RWPE2 (cell line): ENCODE results near the gene FBXO38.
"Not testable (repeated sequence)": the region's sequence is repeated elsewhere in the genome, so short reads cannot be mapped to it uniquely, and the experiment has no call there.

Source experiments
- ATAC-seq: fragments of 200-7000 bp; cut with Tn5 transposase; 3 replicates; pipeline ENCODE4 v1.9.1; 2021; ENCODE audit warnings: low read depth
- DNase-seq: peaks from one replicate; pipeline ENCODE4 v3.0.0-alpha.2; 2020; ENCODE audit warnings: low spot score
- H3K27ac ChIP-seq: fragments of 450-650 bp; 2 replicates; pipeline ENCODE4 v1.5.1; 2017; ENCODE audit warnings: mild to moderate bottlenecking; ENCODE audit not compliant: poor library complexity, severe bottlenecking
- H3K27me3 ChIP-seq: fragments of 250-450 bp; sonication (Bioruptor Pico); 2 replicates; pipeline ENCODE4 v1.5.1; 2021; ENCODE audit warnings: mild to moderate bottlenecking, moderate library complexity; ENCODE audit not compliant: insufficient read depth, poor library complexity, severe bottlenecking
- H3K36me3 ChIP-seq: fragments of 250-450 bp; sonication (Bioruptor Pico); 2 replicates; pipeline ENCODE4 v1.5.1; 2020; ENCODE audit warnings: low read depth, mild to moderate bottlenecking, moderate library complexity
- H3K4me1 ChIP-seq: fragments of 250-450 bp; sonication (Bioruptor Pico); 2 replicates; pipeline ENCODE4 v1.5.1; 2021; ENCODE audit warnings: mild to moderate bottlenecking, moderate library complexity; ENCODE audit not compliant: insufficient read depth, poor library complexity, severe bottlenecking
- H3K4me3 ChIP-seq: fragments of 250-450 bp; sonication (Bioruptor Pico); 2 replicates; pipeline ENCODE4 v1.5.1; 2021; ENCODE audit warnings: mild to moderate bottlenecking, moderate library complexity; ENCODE audit not compliant: severe bottlenecking
- H3K9me3 ChIP-seq: fragments of 250-450 bp; sonication (Bioruptor Pico); 2 replicates; pipeline ENCODE4 v1.5.1; 2021; ENCODE audit warnings: mild to moderate bottlenecking, moderate library complexity; ENCODE audit not compliant: severe bottlenecking
- TF ChIP-seq, protein P1 (sequence below): fragments of 450-650 bp; IDR thresholded peaks from one replicate; pipeline ENCODE4 v1.5.1; 2017; ENCODE audit warnings: mild to moderate bottlenecking, moderate library complexity; ENCODE audit not compliant: poor library complexity, severe bottlenecking

FBXO38 gene

GRCh38 chr5:148458036-148458888 is 74.5 kb downstream of the FBXO38 start:
- Histone ChIP-seq H3K4me1 (peaks cover 2% of the 10 kb centered on the region), H3K27ac (no peak overlapping the region), H3K4me3 (no peak overlapping the region), H3K9me3 (peaks cover 4% of the 10 kb centered on the region), H3K27me3 (peaks cover 18% of the 10 kb centered on the region), H3K36me3 (no peaks in the 10 kb centered on the region)
- ATAC-seq (no peak), DNase-seq (no peak)
- TF ChIP-seq, protein P1, sequence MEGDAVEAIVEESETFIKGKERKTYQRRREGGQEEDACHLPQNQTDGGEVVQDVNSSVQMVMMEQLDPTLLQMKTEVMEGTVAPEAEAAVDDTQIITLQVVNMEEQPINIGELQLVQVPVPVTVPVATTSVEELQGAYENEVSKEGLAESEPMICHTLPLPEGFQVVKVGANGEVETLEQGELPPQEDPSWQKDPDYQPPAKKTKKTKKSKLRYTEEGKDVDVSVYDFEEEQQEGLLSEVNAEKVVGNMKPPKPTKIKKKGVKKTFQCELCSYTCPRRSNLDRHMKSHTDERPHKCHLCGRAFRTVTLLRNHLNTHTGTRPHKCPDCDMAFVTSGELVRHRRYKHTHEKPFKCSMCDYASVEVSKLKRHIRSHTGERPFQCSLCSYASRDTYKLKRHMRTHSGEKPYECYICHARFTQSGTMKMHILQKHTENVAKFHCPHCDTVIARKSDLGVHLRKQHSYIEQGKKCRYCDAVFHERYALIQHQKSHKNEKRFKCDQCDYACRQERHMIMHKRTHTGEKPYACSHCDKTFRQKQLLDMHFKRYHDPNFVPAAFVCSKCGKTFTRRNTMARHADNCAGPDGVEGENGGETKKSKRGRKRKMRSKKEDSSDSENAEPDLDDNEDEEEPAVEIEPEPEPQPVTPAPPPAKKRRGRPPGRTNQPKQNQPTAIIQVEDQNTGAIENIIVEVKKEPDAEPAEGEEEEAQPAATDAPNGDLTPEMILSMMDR = no peak

DNA sequence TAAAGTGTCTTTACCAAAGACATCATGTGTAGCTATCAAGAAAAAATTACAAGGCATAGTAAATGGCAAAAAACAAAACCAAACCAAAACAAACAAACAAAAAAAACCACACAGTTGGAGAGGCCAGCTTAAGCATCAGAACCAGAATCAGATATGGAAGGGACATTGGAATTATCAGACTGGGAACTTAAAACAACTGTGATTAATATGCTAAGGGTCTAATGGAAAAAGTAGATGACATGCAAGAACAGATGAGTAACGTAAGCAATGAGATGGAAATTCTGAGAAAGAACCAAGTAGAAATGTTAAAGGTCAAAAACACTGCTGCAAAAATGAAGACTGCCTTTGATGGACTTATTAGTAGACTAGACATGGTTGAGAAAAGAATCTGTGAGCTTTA is 75.9 kb downstream of the FBXO38 start:
- no peak for ATAC-seq
- Histone ChIP-seq H3K4me1 (peaks cover 2% of the 10 kb centered on the region), H3K27ac (no peak overlapping the region), H3K27me3 (peaks cover 18% of the 10 kb centered on the region), H3K9me3 (peaks cover 4% of the 10 kb centered on the region), H3K4me3 (no peak overlapping the region), H3K36me3 (no peaks in the 10 kb centered on the region)
- DNase-seq = no peak
- TF ChIP-seq, protein P1 = no peak

DNA sequence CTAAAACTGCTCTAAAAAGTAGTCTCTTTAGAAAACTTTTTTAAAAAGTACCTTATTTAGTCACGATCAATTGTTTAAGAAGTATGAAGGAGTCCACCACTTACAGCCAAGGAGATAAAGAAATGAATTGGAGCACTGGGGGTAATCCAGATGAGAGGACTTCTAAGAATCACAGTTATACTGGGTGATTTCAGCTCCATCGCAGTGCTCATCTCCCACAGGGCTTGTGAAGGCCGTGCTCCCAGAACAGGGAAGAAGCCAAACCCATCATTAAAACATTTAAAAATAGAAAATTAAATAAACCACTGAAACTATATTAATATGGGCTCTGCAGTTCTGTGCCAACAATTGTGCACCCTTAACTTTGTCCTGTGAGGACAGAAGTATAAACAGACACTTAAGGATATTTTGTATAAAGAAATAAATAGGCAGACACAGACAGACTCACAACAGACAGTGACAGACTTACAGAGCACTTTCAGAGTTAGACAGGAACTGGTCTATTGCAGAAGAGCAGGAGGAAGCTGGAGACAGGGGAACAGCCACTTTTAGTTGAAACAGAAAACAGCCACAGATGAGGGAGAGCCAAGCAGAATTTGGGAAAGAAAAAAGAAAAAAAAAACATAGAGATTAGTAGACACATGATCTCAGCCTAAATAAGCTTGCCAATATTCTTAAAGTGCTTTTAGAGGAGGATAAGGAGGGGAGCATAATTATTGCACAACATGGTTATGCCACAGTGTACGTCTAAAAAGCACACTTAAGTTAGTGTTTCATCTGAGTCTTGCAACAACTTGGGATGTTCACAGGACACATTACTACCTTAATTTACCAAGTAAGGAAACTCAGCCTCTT is 81.8 kb downstream of the FBXO38 start:
- Histone ChIP-seq H3K9me3 (peaks cover 4% of the 10 kb centered on the region), H3K36me3 (no peaks in the 10 kb centered on the region), H3K27me3 (peaks cover 12% of the 10 kb centered on the region), H3K4me3 (no peak overlapping the region), H3K27ac (no peak overlapping the region), H3K4me1 (peaks cover 2% of the 10 kb centered on the region)
- TF ChIP-seq, protein P1 = no peak
- ATAC-seq = no peak
- no peak for DNase-seq

DNA sequence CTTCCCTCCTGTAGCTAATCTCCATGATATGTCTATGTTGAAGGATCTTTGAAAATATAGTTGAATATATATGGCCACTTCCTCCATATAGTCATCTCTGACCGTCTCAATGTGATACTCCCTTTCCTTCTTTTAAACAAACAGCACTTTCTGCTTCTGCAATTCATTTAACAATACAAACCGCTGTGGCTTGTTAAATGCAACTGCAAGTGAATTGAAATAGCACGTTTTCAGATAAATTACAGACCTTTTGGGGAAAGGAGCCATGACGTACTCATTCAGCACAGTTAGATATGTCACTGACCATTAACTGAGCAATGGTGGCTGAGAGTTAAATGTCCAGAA is 82.5 kb downstream of the FBXO38 start:
- DNase-seq (no peak), ATAC-seq (no peak)
- Histone ChIP-seq H3K27ac (no peak overlapping the region), H3K36me3 (no peaks in the 10 kb centered on the region), H3K27me3 (peaks cover 10% of the 10 kb centered on the region), H3K9me3 (peaks cover 4% of the 10 kb centered on the region), H3K4me1 (peaks cover 2% of the 10 kb centered on the region), H3K4me3 (no peak overlapping the region)
- TF ChIP-seq, protein P1 = no peak

- Histone ChIP-seq H3K4me3 (no peak overlapping the region), H3K9me3 (no peaks in the 10 kb centered on the region), H3K4me1 (no peaks in the 10 kb centered on the region), H3K27me3 (no peaks in the 10 kb centered on the region), H3K36me3 (no peaks in the 10 kb centered on the region), H3K27ac (no peak overlapping the region)
- DNase-seq (no peak), ATAC-seq (no peak)
- TF ChIP-seq, protein P1 = no peak
Measured at GRCh38 chr5:148467958-148468357, 84.2 kb downstream of the FBXO38 start.

DNA sequence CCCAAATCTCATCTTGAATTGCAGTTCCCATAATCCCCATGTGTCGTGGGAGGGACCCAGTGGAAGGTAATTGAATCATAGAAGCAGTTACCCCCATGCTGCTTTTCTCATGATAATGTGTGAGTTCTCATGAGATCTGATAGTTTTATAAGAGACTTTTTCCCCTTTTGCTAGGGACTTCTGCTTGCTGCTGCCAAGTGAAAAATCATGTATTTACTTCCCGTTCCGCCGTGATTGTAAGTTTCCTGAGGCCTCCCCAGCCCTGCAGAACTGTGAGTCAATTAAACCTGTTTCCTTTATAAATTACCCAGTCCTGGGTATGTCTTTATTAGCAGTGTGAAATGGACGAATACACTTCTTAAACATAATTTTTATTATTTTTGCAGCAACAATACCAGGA is 85.0 kb downstream of the FBXO38 start:
- not testable (repeated sequence) for H3K4me3 ChIP-seq, H3K27ac ChIP-seq, DNase-seq, ATAC-seq, H3K36me3 ChIP-seq, H3K27me3 ChIP-seq, H3K4me1 ChIP-seq, H3K9me3 ChIP-seq
